NCI-H1694 treated with DMSO at 0.1 percent for 48 hours (cell line): ENCODE measurements around the gene MAD1L1.

ENCODE experiments used
- DNase-seq: peaks from one replicate; lab custom pipeline; 2025; lab: John Stamatoyannopoulos, UW

MAD1L1 gene

DNA sequence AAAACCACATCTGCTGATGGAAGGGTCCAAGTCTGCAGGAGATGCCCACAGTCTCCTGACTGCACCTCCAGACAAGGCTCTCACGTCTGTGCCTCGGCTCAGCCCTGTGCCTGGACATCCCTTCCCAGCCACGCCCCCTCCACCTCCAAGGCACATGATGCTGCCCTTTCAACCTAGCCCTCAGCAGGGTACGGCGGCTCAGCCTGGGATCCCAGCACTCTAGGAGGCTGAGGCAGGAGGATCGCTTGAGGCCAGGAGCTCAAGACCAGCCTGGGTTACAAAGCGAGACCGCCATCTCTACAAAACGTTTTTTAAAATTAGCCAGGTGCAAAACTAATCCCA is 14.3 kb downstream of the MAD1L1 start:
- no peak for DNase-seq

DNA sequence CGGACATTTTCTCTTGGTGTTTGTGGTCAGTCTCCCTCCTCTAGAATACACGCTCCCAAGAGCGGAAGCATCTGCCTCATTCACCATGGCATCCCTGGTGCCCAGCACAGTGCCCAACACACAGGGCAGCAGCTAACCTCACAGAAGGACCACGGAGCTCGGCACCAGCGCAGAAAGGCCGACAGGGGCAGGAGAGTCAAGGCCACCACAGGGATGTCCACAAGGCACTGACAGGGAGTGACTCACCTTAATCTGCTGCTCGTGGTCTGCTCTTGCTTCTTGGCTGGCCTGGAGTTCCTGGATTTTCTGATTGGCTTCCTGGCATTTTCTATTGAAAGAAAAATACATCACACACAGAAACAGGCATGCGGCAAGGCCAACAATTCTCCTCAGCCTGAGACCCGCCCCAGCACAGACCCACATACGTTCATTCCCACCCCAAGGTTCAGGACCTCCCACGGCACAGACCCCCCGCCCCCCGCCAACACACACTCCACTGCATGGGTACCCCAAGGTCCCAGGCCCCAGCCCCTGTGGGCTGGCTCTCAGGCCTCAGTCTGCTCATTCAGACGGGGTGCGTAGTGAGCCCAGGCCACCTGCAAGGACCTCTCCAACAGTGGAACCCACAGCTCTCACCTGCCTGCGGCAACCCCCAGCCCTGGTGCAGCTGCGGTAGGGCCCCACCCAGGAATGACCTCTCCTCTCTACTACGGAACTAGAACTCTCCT is 14.9 kb downstream of the MAD1L1 start:
- no peak for DNase-seq

DNA sequence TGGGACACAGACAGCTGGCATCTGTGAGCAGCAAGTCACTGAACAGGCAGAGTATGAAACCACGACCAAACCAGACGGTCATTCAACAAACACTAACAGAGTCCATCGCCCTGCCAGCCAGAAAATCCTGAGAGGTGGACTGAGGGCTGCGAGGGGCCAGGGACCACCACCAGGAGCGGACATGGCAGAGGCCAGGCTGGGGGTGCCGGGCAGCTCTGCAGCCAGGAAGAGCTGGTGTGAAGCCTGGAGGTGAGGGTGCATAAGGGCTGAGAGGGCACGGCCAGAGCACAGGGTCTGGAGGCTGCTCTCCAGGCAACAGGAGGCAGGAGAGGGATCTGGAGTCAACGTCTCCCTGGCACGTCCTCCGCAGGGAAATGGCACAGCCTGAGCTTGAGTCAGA is 15.5 kb downstream of the MAD1L1 start:
- DNase-seq, result no peak

DNA sequence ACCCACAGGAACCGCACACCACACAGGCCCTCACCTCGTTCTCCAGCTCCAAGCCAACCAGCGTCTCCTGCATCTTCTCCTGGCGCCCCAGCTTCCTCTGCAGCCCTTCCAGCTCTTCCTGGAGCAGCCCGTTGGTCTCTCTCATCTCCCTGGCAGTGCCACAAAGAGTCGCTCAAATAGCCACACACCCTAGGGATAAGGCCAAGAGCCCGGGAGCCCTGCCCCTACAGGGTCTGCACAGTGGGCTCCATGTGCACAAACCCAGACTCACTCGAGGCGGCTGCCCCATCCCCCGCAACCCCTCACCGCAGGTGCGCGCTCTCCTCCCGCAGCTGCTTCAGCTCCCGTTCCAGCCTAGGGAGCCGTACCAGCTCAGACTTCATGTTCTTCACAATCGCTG is 16.9 kb downstream of the MAD1L1 start:
- DNase-seq, result no peak

DNA sequence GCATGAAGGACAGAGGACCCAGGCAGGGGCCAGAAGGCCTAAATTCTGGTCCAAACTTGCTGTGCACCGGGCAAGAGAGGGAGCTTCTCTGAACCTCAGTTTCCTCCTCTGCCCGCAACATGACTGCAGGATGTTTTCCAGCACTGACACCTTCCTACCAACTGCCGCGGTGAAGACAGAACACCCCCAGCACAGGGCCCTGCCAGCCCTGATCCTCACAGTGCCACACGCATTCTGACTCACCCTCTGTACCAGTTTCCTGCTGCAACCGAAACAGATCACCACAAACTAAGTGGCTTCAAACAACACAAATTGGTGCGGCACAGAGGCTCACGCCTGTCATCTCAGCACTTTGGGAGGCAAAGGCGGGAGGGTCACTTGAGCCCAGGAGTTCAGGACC is 18.1 kb downstream of the MAD1L1 start:
- no peak for DNase-seq

DNA sequence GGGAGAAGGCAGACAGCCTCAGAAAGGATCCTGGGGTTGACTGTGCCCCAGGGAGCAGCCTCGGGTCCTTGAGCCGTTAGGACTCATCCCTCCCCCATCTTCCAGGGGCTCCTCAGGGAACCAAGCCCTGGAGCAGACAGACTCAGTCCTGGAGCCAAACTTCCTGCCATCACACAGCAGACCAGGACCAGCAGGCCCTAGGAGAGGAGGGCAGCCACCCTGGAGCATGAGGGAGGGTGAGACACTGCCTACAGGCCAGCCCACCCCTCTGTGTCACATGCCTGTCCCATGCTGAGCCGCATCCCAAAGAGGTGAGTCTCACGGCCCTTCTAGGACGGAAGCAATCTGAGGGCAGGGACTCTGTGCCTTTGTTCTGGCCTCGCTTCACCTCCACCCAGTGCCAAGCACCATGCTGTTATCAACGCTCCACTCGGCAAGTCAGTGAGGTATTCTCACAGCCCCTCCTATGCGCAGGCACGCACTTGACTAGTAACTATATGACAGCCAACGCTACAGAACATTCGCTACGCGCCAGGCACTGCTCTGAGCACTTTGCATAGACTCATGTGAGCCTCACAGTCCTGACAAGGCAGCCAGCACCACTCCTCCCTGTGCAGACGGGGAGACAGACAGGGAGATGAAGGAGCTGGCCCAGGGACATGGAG is 19.1 kb downstream of the MAD1L1 start:
- no peak for DNase-seq

DNA sequence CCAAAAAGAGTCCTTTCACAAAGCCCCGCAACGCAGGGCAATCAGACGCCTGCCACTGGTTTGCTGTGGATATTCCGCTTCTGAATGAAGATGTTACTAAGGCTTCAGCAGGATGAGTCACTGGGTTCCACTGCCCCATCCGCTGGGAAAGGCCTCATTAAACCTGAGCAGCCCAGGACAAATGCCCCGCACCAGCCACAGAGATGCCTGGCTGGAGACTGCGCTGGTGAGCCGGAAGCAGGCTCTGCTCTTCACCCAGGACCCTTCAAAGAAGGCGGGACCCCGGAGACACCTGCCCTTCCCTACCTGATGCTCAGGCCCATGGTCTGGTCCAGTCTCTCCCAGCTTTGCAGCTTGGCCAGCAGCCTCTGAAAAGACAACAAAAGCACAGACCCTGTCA is 19.8 kb downstream of the MAD1L1 start:
- no peak for DNase-seq

DNA sequence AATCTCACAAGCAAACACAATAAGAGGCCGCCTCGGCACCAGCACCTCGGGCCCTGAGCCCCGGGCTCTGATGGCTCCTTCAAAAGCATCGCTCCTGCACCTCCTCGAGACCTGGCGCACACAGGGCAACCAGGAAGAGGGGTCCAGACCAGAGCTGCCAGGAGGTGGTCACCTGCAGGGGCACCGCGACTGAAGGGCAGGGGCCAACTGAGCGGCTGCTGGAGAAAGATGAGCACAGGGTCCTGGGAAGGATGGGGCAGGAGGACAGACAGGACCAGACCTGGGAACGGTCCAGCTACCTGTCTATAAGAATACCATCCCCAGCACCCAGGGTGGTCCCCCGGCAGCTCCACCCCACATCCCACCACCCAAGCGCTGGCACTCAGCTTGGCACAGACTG is 20.8 kb downstream of the MAD1L1 start:
- DNase-seq, result no peak

DNA sequence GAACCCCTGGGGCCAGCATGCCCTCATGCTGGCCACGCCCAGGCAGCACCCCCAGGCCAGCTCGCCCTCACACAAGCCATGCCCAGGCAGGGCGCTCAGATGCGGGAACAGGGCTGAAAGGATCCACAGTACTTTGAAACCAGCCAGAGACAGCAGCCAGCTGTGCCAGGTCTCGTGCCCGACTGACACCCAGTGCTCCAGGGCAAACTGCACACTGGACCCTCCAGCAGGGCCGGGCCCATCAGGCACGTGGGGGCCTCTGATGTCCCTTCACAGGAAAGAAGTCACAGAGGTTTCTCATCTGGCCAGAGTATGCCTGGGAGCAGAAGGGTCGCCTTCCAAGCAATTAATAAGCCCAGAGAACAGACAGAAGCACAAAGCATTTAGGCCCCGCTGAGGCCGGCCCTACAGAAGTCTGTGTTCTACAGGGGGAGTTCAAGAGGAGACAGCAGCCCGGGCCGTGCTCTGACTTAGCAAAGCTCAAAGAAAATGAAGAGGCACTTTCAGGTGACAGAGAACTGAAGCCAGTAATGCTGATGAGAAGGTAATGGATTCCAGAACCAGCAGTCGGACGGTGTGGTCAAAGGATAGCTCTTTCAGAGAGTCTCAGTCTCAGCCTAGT is 21.4 kb downstream of the MAD1L1 start:
- no peak for DNase-seq

DNA sequence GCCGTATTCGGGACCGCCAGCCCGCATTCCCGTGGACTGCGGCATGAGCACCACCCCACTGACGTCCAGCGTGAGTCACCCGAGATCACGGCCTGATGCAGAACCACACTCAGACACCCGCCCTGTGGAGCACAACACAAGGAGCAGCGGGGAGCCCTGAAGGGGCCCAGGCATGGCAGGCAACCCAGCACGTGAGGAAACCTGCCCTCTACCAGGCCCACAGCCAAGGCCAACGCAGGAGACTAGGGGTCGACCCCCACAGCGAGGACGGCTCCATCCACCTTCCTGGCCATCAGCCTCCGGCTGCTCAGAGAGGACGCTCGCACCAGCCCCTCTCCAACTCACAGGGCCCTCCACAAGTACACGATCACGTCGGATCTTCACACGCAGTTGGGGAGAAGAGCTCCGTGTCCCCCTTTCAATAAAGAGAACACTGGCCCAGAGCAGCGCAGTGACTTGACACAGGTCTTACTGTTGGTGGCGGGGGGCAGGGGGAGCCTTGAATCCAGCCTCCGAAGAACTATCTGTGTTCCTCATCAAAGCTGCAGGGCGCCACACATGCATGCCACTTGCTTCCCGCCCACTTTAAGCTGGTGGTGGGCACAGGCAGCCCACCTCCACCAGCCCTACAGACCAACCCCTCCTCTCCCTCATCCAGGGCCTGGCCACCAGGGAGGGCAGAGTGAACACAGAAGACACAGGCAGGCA is 22.0 kb downstream of the MAD1L1 start:
- no peak for DNase-seq

DNA sequence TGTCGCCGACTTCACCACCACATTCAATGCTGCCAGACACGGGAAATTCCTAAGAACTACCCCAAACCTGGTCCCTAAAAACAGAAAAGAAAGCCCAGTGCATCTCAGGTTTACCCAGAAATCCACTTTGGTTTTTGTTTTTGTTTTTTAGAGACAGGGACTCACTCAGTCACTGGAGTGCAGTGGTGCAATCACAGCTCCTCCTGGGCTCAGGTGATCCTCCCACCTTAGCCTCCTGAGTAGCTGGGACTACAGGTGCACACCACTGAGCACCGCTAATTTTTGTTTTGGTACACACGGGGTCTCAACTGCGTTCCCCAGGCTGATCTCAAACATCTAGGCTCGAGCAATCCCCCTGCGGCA is 22.8 kb downstream of the MAD1L1 start:
- DNase-seq, result no peak

DNA sequence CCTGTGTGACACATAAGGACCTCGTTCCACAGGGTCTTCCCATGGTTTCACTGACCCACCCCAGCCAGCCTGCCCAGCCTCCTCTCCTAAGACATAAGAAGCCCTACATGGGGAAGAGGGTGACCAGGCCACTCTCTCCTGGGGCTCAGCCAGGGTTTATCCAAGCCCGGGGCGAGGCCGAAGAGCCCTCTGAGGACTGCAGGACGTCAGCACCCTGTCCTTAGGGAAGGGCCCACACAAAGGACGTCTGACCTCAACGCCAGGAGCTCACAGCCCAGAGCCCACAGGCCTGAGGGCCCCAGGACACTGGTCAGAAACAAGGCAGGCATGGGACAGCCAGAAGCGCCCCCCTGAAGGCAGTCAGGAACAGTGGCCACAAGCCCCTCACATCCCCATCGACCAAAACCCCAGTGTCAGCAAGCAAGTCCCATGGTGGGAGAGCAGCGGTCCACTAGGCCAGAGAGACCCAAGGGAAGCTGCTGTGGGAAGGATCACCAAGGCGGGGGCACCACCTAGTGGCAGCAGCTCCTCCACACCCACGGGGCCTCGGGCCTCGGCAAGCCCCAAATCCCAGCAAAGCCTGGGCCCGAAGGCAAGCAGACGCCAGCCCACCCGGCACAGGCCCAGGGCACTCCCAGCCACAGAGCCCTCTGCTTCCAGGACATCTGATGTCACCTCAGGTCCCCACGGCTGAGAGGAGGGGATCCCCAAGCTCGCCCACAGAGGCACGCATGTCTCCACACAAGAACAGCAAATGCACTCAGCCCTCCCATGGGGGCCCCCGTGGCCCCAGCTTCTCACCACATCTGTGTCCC is 23.4 kb downstream of the MAD1L1 start:
- peak; percentile 16 for DNase-seq

DNA sequence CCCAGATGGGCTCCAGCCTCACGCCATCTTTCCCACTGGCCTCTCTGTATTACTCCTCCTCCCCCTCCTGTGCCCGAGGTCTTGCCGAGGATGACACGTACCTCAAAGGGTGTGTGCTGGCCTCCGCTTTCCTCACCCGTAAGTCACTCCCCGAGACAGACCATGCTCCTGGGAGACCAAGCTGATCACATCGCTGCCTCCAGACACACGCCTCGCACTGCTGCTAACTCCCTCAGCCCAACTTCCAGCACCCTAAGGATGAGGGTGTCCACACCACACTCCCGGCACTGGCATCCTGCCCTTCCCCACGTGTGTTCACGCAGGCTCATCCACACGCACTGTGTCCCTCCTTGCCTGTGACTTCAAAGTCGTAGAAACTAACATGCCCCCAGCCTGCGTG is 24.0 kb downstream of the MAD1L1 start:
- no peak for DNase-seq

DNA sequence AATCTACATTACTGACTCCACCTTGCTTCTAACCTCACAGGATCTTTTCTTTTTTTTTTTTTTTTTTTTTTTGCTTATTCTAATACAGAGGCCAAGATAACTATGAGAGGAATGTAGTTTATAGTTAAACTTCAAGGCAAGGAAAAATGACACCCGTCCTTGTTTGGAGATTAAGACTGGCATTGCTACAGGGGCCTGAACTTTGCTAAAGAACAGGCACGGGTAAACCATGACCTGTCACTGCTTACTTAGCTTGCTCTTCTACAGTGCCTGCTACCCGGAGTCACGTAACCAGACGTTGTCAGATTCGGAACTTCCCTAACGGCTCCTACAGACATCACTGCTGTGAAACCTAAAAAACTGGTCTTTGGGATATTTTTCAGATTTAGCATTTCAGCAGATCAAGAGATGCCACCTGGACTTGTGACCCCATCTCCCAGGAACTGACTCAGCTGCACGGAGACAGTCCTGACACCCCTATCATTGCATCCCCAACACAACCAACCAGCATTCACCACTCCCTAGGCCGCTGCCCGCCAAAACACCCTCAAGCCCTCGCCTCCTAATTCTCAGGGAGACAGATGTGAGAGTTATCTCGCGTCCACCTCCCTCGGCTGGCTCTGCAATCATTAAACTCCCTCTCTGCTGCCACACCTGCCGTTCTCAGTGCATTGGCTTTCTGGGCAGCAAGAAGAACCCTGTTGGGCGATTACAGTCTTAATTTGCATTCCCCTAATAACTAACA is 27.5 kb downstream of the MAD1L1 start:
- no peak for DNase-seq

DNA sequence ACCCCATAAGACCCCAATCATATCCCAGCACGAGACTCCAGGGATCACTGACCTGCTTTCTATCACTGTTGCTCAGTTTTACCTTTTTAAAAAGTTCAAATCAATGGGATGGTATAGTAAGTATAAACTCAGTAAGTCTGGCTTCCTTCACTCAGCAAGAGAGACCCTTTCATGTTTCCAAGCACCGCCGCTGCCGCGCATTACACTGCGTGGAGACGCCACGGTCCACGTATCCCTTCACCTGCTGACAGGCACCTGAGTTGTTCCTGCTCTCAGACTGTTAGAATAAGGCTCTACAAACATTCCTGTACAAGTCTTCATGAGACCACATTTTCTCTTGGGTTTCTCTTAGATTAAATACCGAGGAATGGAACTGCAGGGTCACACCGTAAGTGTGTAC is 28.3 kb downstream of the MAD1L1 start:
- no peak for DNase-seq

DNA sequence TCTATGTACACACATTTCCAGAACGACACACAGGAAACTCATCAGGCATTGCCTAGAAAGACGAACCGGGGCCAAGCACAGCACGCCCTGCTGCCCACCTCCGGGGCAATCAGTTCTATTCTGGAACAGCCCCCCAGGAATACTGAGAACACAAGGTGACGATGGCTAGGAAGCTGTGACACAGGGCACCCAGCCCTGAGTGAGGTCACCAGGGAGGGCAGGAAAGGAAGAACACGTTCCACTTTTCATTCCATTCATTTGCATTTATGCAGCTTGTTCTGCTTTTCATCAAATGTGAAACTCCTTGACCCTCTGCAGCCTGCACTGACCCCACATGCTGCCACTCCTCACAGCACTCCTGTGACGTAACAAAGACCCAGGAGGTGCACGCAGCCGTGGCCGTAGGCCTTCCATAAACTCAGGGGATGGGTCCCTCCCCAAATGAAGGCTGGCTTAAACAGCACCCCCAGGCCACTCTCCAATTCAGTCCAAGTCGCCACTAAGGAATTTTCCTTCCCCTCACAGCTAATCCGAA is 28.9 kb downstream of the MAD1L1 start:
- DNase-seq, result no peak

DNA sequence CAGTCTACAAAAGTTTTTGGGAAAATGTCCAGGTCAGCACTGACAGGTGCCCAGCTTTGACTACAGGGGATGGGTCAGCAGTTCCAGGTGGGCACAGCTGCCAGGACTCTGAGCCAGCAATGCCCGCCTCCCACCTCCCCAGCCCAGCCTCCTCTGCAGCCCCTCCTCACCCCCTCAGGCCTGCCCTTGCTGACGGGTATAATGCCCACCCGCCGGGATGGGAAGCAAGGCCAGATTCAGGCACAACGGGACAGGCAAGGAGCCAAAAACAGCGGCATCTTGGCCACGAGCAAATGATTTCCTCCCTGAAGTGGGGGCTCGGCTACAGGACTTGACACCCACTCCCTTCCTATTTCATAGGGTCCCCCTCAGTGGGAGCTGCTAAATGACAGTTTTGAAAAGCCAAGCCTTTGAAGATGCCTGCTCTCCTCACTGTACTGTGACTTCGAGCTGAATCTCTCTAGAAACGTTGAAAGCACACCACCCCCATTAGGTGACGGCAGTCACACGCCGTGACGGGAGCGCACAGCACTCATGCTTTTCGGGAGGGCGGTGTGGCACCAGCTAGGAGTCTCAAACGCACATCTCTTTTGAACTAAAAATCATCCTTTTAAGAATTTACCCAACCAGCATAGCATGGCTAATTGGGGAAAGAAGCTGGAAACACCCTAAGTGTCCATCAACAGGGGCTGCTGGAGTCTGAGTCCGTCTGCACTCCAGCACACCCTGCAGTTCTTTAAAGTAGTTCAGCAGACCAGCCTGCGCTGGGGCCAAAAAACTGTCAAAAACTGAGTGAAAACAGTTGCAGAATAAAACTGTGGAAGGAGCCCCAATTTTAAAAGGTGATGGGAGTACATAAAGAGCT is 29.6 kb downstream of the MAD1L1 start:
- DNase-seq, result no peak

DNA sequence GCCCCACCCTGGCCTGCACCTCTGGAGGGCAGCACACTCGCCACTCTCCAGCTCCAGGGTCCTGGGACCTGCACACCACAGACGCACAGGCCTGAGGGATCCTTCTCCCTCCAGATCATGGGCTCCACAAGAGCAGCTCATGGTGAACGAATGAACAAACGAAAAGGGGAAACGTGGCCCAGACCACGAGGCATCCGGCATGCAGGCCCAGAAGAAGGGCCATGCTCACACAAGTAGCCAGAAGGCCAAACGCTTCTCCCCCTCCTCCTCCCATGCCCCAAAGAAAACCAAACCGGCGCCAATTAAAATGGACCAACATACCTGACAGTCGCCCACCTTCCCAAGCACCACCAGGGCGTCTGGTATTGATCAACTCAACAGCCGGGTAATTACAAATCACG is 30.4 kb downstream of the MAD1L1 start:
- DNase-seq, result no peak

DNA sequence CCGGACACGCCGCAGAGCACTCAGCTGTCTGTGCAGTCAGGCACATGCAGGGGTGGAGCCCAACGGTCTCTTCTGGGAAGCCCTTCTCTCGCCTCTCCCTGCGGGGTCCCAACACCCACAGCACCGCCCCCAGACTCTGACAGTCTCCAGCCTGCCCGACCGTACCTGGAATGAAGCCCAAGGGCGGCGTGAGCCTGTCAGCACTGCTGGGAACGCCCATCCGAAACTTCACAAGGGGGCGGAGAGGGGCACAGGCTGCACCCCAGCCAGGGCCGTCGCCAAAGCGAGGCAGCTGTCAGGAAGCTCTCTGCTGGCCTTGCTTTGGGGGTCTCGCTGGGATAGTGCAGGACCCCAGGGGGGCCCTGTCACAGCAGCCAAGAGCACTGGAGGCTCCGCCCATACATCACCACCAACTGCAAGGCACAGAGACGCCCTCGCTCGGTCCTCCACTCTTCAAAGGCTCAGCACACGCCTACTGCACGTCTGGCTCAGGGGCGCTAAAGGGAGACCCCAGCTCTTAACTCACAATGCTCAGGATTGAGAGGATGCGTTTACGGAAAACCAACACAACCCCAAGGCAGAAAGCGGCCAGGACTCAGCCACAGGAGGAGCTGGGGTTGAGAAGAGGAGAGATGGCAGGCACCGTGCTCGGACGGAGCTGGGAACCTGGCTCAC is 30.9 kb downstream of the MAD1L1 start:
- no peak for DNase-seq

DNA sequence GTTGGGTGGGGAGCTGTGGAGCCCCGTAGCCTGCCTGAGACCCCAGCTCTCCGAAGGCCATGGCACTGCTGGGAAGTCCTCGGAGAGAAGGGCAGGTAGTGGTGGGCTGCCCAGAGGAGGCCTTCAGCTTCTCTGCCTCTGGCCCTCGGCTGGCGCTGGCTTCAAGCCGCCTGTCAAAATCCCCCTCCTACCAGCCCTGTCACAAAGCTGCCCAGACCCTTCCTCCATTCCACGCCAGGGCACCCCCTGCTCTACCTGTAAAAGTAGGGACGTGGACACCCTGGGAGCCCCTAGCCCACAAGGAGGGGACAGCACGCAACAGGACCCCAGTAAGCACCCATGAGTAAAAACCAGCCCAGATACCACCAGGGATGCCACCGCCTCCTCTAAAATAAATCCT is 31.6 kb downstream of the MAD1L1 start:
- DNase-seq, result no peak
